Loucy (cell line): ENCODE data around the gene SPATA17.

Experiments used
- H2AFZ ChIP-seq: fragments of 200-600 bp; sonication (generic); 2 replicates; pipeline ENCODE4 v1.6.0; 2016; ENCODE audit warnings: antibody characterized with exemption, mild to moderate bottlenecking, low read length, moderate library complexity
- H3F3A ChIP-seq: fragments of 200-600 bp; 2 replicates; pipeline ENCODE4 v1.6.0; 2016; ENCODE audit warnings: antibody characterized with exemption, low read depth, mild to moderate bottlenecking
- H3K27me3 ChIP-seq: fragments of 200-600 bp; sonication (generic); 2 replicates; pipeline ENCODE4 v1.6.1; 2014; ENCODE audit warnings: low read length, mild to moderate bottlenecking; ENCODE audit not compliant: insufficient read depth, poor library complexity, severe bottlenecking
- H3K36me3 ChIP-seq: fragments of 200-600 bp; sonication (generic); 2 replicates; pipeline ENCODE4 v1.6.1; 2016; ENCODE audit warnings: low read length; ENCODE audit not compliant: insufficient read depth
- H3K4me1 ChIP-seq: fragments of 200-600 bp; sonication (generic); 2 replicates; pipeline ENCODE4 v1.5.1; 2014; ENCODE audit warnings: low read length, mild to moderate bottlenecking; ENCODE audit not compliant: insufficient read depth, poor library complexity, severe bottlenecking
- H3K4me2 ChIP-seq: fragments of 200-600 bp; sonication (generic); 2 replicates; pipeline ENCODE4 v1.6.0; 2014; ENCODE audit warnings: antibody characterized with exemption, low read length, low read depth, mild to moderate bottlenecking; ENCODE audit not compliant: poor library complexity, severe bottlenecking
- H3K4me3 ChIP-seq: fragments of 200-600 bp; sonication (generic); 2 replicates; pipeline ENCODE4 v1.5.1; 2014; ENCODE audit warnings: low read length, mild to moderate bottlenecking, mixed read lengths; ENCODE audit not compliant: poor library complexity, severe bottlenecking
- H3K79me2 ChIP-seq: fragments of 200-600 bp; sonication (generic); 2 replicates; pipeline ENCODE4 v1.6.1; 2014; ENCODE audit warnings: low read length; ENCODE audit not compliant: insufficient read depth
- H3K9ac ChIP-seq: fragments of 200-600 bp; sonication (generic); 2 replicates; pipeline ENCODE4 v1.6.0; 2014; ENCODE audit warnings: mild to moderate bottlenecking, low read depth, low read length, moderate library complexity; ENCODE audit not compliant: poor library complexity, severe bottlenecking
- H3K9me2 ChIP-seq: fragments of 200-600 bp; sonication (generic); replicated peaks from 2 replicates; pipeline ENCODE4 v1.6.1; 2016; ENCODE audit warnings: low read depth, low read length, mixed read lengths
- H3K9me3 ChIP-seq: fragments of 200-600 bp; sonication (generic); 2 replicates; pipeline ENCODE4 v1.6.1; 2014; ENCODE audit warnings: mild to moderate bottlenecking, antibody characterized with exemption, low read length, low read depth; ENCODE audit not compliant: insufficient read depth
- H4K20me1 ChIP-seq: fragments of 200-600 bp; sonication (generic); 2 replicates; pipeline ENCODE4 v1.6.0; 2014; ENCODE audit warnings: antibody characterized with exemption, low read length, mild to moderate bottlenecking; ENCODE audit not compliant: insufficient read depth, poor library complexity, severe bottlenecking
- EZH2phosphoT487 ChIP-seq: fragments of 200-600 bp; IDR thresholded peaks from 2 replicates; pipeline ENCODE4 v1.6.1; 2018; ENCODE audit warnings: antibody characterized with exemption, mild to moderate bottlenecking, moderate library complexity, borderline replicate concordance
- TF ChIP-seq, protein P1 (sequence below): fragments of 200-600 bp; sonication (generic); conservative IDR thresholded peaks from 2 replicates; pipeline ENCODE4 v1.5.1; 2014; ENCODE audit warnings: mild to moderate bottlenecking, antibody characterized with exemption, low read length

SPATA17 gene

DNA sequence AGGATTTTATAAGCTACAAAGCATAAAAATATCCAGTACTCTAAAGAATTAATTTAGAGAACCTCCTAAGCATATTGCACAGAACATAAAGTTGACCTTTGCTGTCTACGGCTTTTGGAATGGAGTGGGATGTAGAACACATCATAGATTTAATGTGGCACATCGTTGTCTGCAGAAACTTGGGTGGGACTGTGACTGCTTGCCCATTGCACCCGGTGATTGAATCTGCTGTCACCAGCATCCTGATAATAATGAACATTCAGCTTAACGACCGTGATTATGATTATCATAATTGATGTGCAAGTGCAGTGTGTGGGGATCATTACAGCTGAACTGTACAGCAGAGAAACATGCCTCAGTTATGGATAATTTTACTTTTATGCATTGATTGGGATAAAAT is 181.9 kb downstream of the SPATA17 start:
- no peaks in the 10 kb centered on the region for H3K9me3 ChIP-seq
- no peak for TF ChIP-seq EZH2phosphoT487
- H3K4me2 ChIP-seq = no peak overlapping the region
- H3K36me3 ChIP-seq = no peaks in the 10 kb centered on the region
- no peaks in the 10 kb centered on the region for H3K27me3 ChIP-seq
- H3K79me2 ChIP-seq = no peaks in the 10 kb centered on the region
- no peaks in the 10 kb centered on the region for H3K9me2 ChIP-seq
- H2AFZ ChIP-seq = no peak overlapping the region
- H4K20me1 ChIP-seq = no peaks in the 10 kb centered on the region
- H3K4me1 ChIP-seq = no peaks in the 10 kb centered on the region
- H3F3A ChIP-seq = no peaks in the 10 kb centered on the region
- no peak overlapping the region for H3K9ac ChIP-seq
- no peak overlapping the region for H3K4me3 ChIP-seq

DNA sequence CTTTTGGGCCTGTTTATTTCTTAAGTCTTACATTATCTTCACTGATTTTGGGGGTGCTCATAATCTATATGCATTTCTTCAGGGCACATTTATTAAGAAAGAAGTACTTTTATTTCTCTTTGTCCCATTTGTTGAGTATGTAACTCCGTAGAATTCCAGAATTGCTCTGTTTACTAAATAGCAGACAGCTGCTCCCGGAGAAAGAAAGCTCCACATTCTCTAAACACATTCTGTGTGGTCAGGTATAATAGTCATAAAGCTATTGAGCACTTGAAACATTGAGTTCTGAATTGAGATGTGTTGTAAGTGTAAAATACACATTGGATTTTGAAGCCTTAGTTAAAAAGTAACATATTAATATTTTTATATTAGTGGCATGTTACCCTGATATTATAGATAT is 206.5 kb downstream of the SPATA17 start:
- H3K9me2 ChIP-seq = no peaks in the 10 kb centered on the region
- no peaks in the 10 kb centered on the region for H3F3A ChIP-seq
- H3K4me3 ChIP-seq = no peak overlapping the region
- no peak for TF ChIP-seq EZH2phosphoT487
- TF ChIP-seq, protein P1, sequence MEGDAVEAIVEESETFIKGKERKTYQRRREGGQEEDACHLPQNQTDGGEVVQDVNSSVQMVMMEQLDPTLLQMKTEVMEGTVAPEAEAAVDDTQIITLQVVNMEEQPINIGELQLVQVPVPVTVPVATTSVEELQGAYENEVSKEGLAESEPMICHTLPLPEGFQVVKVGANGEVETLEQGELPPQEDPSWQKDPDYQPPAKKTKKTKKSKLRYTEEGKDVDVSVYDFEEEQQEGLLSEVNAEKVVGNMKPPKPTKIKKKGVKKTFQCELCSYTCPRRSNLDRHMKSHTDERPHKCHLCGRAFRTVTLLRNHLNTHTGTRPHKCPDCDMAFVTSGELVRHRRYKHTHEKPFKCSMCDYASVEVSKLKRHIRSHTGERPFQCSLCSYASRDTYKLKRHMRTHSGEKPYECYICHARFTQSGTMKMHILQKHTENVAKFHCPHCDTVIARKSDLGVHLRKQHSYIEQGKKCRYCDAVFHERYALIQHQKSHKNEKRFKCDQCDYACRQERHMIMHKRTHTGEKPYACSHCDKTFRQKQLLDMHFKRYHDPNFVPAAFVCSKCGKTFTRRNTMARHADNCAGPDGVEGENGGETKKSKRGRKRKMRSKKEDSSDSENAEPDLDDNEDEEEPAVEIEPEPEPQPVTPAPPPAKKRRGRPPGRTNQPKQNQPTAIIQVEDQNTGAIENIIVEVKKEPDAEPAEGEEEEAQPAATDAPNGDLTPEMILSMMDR = no peak
- no peak overlapping the region for H3K9ac ChIP-seq
- no peaks in the 10 kb centered on the region for H4K20me1 ChIP-seq
- no peaks in the 10 kb centered on the region for H3K36me3 ChIP-seq
- no peaks in the 10 kb centered on the region for H3K27me3 ChIP-seq
- H2AFZ ChIP-seq = no peak overlapping the region
- no peaks in the 10 kb centered on the region for H3K4me1 ChIP-seq
- no peaks in the 10 kb centered on the region for H3K79me2 ChIP-seq
- no peaks in the 10 kb centered on the region for H3K9me3 ChIP-seq
- no peak overlapping the region for H3K4me2 ChIP-seq

DNA sequence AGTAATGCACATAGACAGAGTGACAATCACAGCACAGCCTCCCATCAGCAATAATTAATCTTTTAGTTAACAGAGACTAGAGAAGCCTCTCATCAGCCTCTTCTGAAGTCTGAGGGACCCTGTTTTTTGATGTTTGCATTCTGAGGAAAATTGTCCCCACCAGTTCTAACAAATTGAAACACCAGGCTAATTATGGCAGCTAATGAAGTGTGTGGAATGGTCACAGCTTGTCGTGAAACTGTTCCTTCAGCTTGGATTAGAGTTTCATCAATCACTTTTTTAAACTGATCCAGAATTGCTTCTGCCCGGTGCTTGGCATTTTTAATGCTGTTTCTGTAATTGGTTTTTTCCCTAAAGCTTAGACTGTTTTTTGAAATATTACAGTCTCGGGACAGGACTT is 208.0 kb downstream of the SPATA17 start:
- Histone ChIP-seq H3K79me2 (no peaks in the 10 kb centered on the region), H3K9me3 (no peaks in the 10 kb centered on the region), H3K9me2 (no peaks in the 10 kb centered on the region), H3F3A (no peaks in the 10 kb centered on the region), H3K4me3 (no peak overlapping the region), H3K36me3 (no peaks in the 10 kb centered on the region), H3K4me1 (no peaks in the 10 kb centered on the region), H4K20me1 (no peaks in the 10 kb centered on the region), H3K27me3 (no peaks in the 10 kb centered on the region), H3K9ac (no peak overlapping the region), H3K4me2 (no peak overlapping the region), H2AFZ (no peak overlapping the region)
- TF ChIP-seq, protein P1 = no peak
- TF ChIP-seq EZH2phosphoT487 = no peak

DNA sequence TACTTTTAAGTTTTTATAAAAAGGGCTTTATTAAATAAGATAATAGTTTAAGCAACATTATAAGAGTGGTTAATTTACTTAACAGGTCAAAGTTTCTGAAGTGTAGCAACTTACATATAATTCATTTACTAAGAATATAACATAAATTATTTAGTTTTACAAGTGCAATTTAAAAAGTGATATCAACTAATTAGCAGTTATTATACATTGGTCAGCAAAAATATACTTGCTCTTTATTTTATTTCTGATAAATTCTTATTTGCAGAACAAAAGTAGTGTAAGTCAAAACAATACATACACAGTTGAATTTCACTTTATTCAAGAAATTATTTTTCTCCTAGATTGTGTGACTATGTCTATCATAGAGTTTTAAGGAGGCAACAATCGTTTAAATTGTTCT is 215.6 kb downstream of the SPATA17 start:
- no peak overlapping the region for H3K9ac ChIP-seq
- H3K79me2 ChIP-seq = no peaks in the 10 kb centered on the region
- H3K4me1 ChIP-seq = no peaks in the 10 kb centered on the region
- no peak overlapping the region for H2AFZ ChIP-seq
- H3F3A ChIP-seq = no peaks in the 10 kb centered on the region
- no peaks in the 10 kb centered on the region for H3K9me2 ChIP-seq
- no peaks in the 10 kb centered on the region for H3K36me3 ChIP-seq
- no peak overlapping the region for H3K4me2 ChIP-seq
- no peak for TF ChIP-seq EZH2phosphoT487
- TF ChIP-seq, protein P1 = no peak
- no peaks in the 10 kb centered on the region for H3K9me3 ChIP-seq
- H3K4me3 ChIP-seq = no peak overlapping the region
- H3K27me3 ChIP-seq = no peaks in the 10 kb centered on the region
- H4K20me1 ChIP-seq = no peaks in the 10 kb centered on the region
